Caki2 (cell line): ENCODE results near the gene CACNG3. TPM values are rescaled to one million over a fixed set of nuclear protein-coding genes. Genes with fewer than 3 reads are reported as not detected.
"Not testable (repeated sequence)": the region's sequence is repeated elsewhere in the genome, so short reads cannot be mapped to it uniquely, and the experiment has no call there.

ENCODE experiments used
- DNase-seq: peaks from one replicate; pipeline ENCODE4 v3.0.0-alpha.2; 2015; ENCODE audit warnings: low read depth
- in situ Hi-C: cut with HindIII; loops from 2 replicates; pipeline ENCODE4 v1.10.0; 2016; ENCODE audit warnings: low sequenced_read_pairs, low pct_unique_long_range_greater_than_20kb, mixed read lengths
- total RNA-seq: library from RNA; depleted of rRNA; stranded (reverse); fragments of >200 nt; shearing (Covaris generic); gene quantifications from 2 replicates; pipeline ENCODE4 v1.2.3, GENCODE V29; 2014; ENCODE audit warnings: low replicate concordance

The CACNG3 gene
- total RNA-seq, 1 experiment from 2014 or later: not detected

- DNase-seq: no peak
- in situ Hi-C loops: no loop called here
Measured at GRCh38 chr16:24318680-24319079, 62.5 kb downstream of the CACNG3 start.

DNA sequence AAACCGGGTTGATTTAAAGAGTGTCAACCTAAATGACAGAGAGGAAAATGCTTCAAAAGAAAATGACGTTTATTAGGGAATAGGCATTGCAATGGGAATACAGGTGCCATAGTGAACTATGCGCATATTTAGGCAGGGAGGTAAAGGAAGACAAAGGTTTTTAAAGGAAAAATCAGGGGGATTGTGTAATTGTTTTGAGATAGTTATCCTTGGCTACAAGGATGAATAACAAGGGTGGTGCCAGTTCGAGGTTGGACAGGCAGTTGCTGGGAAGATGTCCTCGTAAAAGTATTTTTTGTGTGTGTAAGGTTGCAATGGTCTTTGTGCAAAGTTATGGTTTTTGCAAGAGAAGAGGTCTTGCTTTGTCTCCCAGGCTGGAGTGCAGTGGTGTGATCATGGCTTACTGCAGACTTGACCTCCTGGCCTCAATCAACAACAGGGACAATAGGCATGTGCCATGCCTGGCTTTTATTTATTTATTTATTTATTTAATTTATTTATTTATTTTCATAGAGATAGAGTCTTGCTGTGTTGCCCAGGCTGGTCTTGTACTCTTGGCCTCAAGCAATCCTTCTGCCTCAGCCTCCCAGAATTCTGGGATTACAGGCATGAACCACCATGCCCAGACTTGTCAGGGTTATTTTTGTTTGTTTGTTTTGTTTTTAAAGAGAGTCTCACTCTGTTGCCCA is 63.1 kb downstream of the CACNG3 start:
- in situ Hi-C loops: no loop called here
- no peak for DNase-seq

- DNase-seq: no peak
- in situ Hi-C loops: no loop called here
Measured at GRCh38 chr16:24322106-24322505, 66.0 kb downstream of the CACNG3 start.

GRCh38 chr16:24324421-24324820 is 68.3 kb downstream of the CACNG3 start:
- no peak for DNase-seq
- in situ Hi-C loops: no loop called here

- in situ Hi-C loops: no loop called here
- DNase-seq: no peak
Measured at GRCh38 chr16:24328835-24329452, 72.8 kb downstream of the CACNG3 start.

- in situ Hi-C loops: no loop called here
Measured at GRCh38 chr16:24332178-24332577, 76.0 kb downstream of the CACNG3 start.

GRCh38 chr16:24332582-24333090 is 76.5 kb downstream of the CACNG3 start:
- in situ Hi-C loops: no loop called here
- DNase-seq: no peak

More at GRCh38 chr16:24332178-24332577, 76.0 kb downstream of the CACNG3 start:
- no peak for DNase-seq

DNA sequence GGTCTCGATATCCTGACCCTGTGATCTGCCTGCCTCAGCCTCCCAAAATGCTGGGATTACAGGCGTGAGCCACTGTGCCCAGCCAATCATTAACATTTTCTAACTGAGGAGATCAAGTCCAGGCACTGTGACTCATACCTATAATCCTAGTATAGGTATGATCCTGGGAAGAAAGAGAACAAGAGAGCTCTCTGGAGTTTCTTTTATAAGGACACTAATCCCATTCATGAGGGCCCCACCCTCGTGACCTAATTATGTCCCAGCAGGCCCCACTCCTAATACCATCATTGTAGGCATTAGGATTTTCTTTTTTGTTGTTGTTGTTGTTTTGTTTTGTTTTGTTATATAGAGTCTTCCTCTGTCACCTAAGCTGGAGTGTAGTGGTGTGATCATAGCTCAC is 80.4 kb downstream of the CACNG3 start:
- in situ Hi-C loops: no loop called here
- DNase-seq: no peak

DNA sequence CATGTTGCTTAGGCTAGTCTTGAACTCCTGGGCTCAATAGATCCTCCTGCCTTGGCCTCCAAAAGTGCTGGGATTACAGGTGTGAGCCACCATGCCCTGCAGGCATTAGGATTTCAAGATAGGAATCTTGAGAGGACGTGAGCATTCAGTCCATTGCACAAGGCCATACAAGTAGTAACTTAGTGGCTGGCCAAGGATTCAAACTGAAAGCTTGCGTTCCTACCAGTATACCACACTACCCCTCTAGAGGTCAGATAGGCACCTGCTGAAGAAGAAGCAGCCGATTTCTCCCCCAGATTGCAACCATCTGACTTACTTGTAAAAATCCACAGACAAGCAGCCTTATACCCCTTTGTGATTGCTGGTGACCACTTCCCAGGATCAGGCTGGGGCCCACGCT is 80.9 kb downstream of the CACNG3 start:
- DNase-seq: no peak
- in situ Hi-C loops: no loop called here

DNA sequence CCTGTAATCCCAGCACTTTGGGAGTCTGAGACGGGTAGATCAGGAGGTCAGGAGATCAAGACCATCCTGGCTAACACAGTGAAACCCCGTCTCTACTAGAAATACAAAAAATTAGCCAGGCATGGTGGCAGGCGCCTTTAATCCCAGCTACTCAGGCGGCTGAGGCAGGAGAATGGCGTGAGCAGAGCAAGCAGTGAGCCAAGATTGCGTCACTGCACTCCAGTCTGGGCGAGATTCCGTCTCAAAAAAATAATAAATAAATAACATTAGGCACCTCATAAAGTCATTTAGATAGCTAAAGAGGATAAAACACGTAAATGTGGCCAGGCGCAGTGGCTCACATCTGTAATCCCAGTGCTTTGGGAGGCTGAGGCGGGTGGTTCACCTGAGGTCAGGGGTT is 87.7 kb downstream of the CACNG3 start:
- in situ Hi-C loops, DNase-seq: not testable (repeated sequence)

DNA sequence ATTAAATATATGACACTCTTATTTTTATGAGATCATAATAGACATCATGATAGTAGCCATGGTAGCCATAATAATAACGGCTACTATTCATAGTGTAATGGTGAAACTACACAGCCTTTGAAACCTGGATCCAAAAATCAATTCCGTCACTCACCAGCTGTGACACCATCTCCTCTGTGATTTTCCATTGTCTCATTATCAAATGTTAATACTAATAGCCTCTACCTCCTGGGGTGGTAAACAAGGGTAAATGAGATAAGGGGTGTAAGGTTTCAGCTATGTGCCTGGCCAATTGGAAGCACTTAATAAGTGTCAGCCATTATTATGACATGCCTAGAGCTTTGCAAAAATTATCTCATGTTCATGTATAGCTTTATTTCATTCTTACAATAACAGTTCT is 88.6 kb downstream of the CACNG3 start:
- in situ Hi-C loops: no loop called here
- no peak for DNase-seq

DNA sequence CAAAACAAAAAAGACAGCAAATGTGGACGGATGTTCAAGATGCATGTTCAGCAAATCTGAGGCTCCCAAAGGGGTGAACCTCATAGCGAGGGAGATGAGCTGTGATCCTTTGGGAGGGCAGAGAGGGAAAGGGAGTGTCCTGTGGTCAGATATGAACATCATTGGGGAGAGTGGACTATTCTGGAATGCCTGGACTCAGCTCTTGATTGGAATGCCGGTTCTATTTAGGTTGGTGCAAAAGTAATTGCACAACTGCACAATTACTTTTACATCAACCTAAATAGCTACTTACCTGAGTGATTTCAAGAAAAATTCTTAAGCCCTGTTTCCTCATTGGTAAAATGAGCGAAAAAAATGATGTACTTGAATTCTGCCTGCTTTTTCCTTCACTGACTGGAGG is 89.6 kb downstream of the CACNG3 start:
- DNase-seq: no peak
- in situ Hi-C loops: no loop called here

- in situ Hi-C loops: no loop called here
- DNase-seq: no peak
Measured at GRCh38 chr16:24346734-24347133, 90.6 kb downstream of the CACNG3 start.

DNA sequence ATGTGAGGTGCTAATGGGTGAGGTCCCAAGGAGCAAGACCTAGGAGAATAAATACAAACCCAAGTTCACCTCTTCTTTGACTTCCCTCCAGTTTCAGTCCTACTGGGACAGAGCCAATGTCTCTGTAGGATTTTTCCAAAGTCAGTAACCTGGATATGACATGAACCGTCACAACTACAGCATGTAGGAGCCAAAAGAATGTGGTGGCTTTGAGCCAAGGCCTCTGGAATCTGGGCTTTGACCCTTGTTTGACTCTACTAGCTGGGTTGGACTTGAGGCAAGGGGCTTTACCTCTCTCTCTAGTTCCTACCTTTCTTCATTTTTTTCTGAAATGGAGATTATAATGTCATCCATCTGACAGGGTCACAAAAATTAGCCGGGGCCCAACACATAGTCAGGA is 91.4 kb downstream of the CACNG3 start:
- in situ Hi-C loops: no loop called here
- DNase-seq: no peak

DNA sequence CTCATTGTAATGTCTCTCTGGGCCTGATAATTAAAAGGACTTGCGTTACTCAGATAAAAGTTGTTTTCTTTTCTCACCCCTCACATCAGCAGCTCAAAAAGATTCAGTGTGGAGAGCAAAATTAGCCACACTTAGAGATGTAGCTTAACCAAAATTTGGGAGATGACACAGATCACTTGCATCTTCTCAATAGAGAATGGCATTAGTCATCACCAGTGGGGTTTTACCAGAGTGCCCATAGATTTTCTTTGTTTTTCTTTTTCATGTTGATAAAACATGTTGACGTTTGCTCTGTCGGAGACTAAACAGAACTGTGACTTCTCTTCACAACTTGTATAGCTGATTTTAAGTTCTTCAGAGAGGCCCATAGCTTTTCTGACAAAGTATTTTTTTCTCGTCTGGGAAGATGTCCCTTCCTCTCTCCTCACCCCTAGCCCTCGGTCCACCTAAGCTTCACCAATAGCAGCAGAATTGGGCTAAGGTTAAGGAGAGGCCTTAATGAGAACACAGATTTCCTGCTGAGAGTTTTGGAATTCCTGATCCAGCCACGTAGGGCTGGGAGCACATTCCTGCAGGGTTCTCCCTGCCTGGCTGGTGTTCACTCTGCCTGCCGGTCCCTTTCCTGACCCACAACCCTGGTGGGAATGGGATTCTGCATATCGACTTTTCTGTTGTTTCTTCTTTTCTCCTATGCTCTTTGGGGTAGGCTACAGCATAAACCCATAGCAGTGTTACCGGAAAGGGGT is 92.6 kb downstream of the CACNG3 start:
- in situ Hi-C loops: no loop called here
- no peak for DNase-seq

GRCh38 chr16:24349320-24349719 is 93.2 kb downstream of the CACNG3 start:
- no peak for DNase-seq
- in situ Hi-C loops: no loop called here

- no peak for DNase-seq
- in situ Hi-C loops: no loop called here
Measured at GRCh38 chr16:24352746-24353145, 96.6 kb downstream of the CACNG3 start.

GRCh38 chr16:24353622-24354021 is 97.5 kb downstream of the CACNG3 start:
- in situ Hi-C loops: no loop called here
- DNase-seq: no peak

- no peak for DNase-seq
- in situ Hi-C loops: no loop called here
Measured at GRCh38 chr16:24357511-24357910, 101.4 kb downstream of the CACNG3 start.
